WTC11 (cell line): ENCODE data around the gene SLC25A2. TPM values are rescaled to one million over a fixed set of nuclear protein-coding genes. Genes with fewer than 3 reads are reported as not detected.

Experiments
- ATAC-seq: fragments of 200-7000 bp; cut with Tn5 transposase; 2 replicates; pipeline ENCODE4 v1.10.0; 2021; ENCODE audit warnings: mild to moderate bottlenecking, moderate library complexity
- CTCF ChIA-PET: fragments of 300-600 bp; sonication (Branson Sonifier 250); formaldehyde crosslinking; loops from one replicate; lab custom pipeline; 2021; ENCODE audit warnings: antibody characterized with exemption; lab: Charles Lee
- POLR2A ChIA-PET: fragments of 350-600 bp; sonication (Branson Sonifier 250); formaldehyde crosslinking; loops from one replicate; lab custom pipeline; 2021; ENCODE audit warnings: antibody characterized with exemption; lab: Charles Lee
- DNase-seq: peaks from one replicate; pipeline ENCODE4 v3.0.0; 2021; ENCODE audit warnings: low spot score
- H3K27ac Mint-ChIP-seq: 2 replicates; pipeline ENCODE4 v1.8.0; 2021; ENCODE audit warnings: mixed read lengths
- H3K27me3 Mint-ChIP-seq: 2 replicates; pipeline ENCODE4 v1.8.0; 2021; ENCODE audit warnings: low read depth, mild to moderate bottlenecking, moderate library complexity, mixed read lengths
- H3K36me3 Mint-ChIP-seq: 2 replicates; pipeline ENCODE4 v1.8.0; 2021; ENCODE audit warnings: mixed read lengths
- H3K4me1 Mint-ChIP-seq: 2 replicates; pipeline ENCODE4 v1.8.0; 2022; ENCODE audit warnings: mixed read lengths
- H3K4me3 Mint-ChIP-seq: 2 replicates; pipeline ENCODE4 v1.8.0; 2021; ENCODE audit warnings: mild to moderate bottlenecking, moderate library complexity, mixed read lengths
- H3K9me3 Mint-ChIP-seq: 2 replicates; pipeline ENCODE4 v1.8.0; 2021; ENCODE audit warnings: mixed read lengths
- AR ChIP-seq: fragments of 250-450 bp; sonication (Bioruptor Pico); IDR thresholded peaks from 2 replicates; pipeline ENCODE4 v1.9.0; 2021; ENCODE audit warnings: mild to moderate bottlenecking
- ATF6 ChIP-seq: sonication (generic); formaldehyde crosslinking; IDR thresholded peaks from 2 replicates; pipeline ENCODE4 v1.8.1; 2023; ENCODE audit warnings: mild to moderate bottlenecking, missing genetic modification reagents
- CDX4 ChIP-seq: fragments of 250-450 bp; sonication (Bioruptor Pico); IDR thresholded peaks from 2 replicates; pipeline ENCODE4 v1.9.0; 2021; ENCODE audit warnings: moderate library complexity, mild to moderate bottlenecking, inconsistent platforms, borderline replicate concordance
- CTCF ChIP-seq: fragments of 200-600 bp; IDR thresholded peaks from 2 replicates; pipeline ENCODE4 v1.8.0; 2022; ENCODE audit warnings: antibody characterized with exemption
- E2F5 ChIP-seq: sonication (generic); formaldehyde crosslinking; IDR thresholded peaks from 2 replicates; pipeline ENCODE4 v1.8.1; 2022; ENCODE audit warnings: mild to moderate bottlenecking, moderate library complexity, missing genetic modification reagents
- FOXJ3 ChIP-seq: sonication (generic); formaldehyde crosslinking; IDR thresholded peaks from 2 replicates; pipeline ENCODE4 v1.9.0; 2021; ENCODE audit warnings: missing genetic modification reagents, mild to moderate bottlenecking, borderline replicate concordance
- GABPB1 ChIP-seq: sonication (generic); formaldehyde crosslinking; IDR thresholded peaks from 2 replicates; pipeline ENCODE4 v1.8.1; 2023; ENCODE audit warnings: mild to moderate bottlenecking, missing genetic modification reagents
- HMGA2 ChIP-seq: fragments of 250-450 bp; sonication (Bioruptor Pico); IDR thresholded peaks from 2 replicates; pipeline ENCODE4 v1.4.0; 2021; ENCODE audit warnings: mild to moderate bottlenecking, moderate library complexity
- IRF1 ChIP-seq: sonication (generic); formaldehyde crosslinking; IDR thresholded peaks from 2 replicates; pipeline ENCODE4 v1.8.0; 2023; ENCODE audit warnings: missing genetic modification reagents
- JAZF1 ChIP-seq: fragments of 250-450 bp; sonication (Bioruptor Pico); IDR thresholded peaks from 2 replicates; pipeline ENCODE4 v1.9.0; 2021; ENCODE audit warnings: moderate library complexity, mild to moderate bottlenecking, inconsistent platforms
- MAX ChIP-seq: sonication (generic); formaldehyde crosslinking; IDR thresholded peaks from 2 replicates; pipeline ENCODE4 v1.8.0; 2022; ENCODE audit warnings: mild to moderate bottlenecking, missing genetic modification reagents
- MLX ChIP-seq: sonication (generic); formaldehyde crosslinking; IDR thresholded peaks from 2 replicates; pipeline ENCODE4 v1.8.1; 2023; ENCODE audit warnings: mild to moderate bottlenecking, missing genetic modification reagents, moderate library complexity
- MXD4 ChIP-seq: fragments of 250-450 bp; sonication (Bioruptor Pico); IDR thresholded peaks from 2 replicates; pipeline ENCODE4 v1.8.0; 2021; ENCODE audit warnings: mild to moderate bottlenecking, moderate library complexity, borderline replicate concordance
- NR2C2 ChIP-seq: sonication (generic); formaldehyde crosslinking; IDR thresholded peaks from 2 replicates; pipeline ENCODE4 v1.8.0; 2022; ENCODE audit warnings: mild to moderate bottlenecking, missing genetic modification reagents
- USF2 ChIP-seq: sonication (generic); formaldehyde crosslinking; IDR thresholded peaks from 2 replicates; pipeline ENCODE4 v1.8.1; 2023; ENCODE audit warnings: mild to moderate bottlenecking, missing genetic modification reagents, moderate library complexity
- ZNF121 ChIP-seq: sonication (generic); formaldehyde crosslinking; IDR thresholded peaks from 2 replicates; pipeline ENCODE4 v1.8.0; 2023; ENCODE audit warnings: missing genetic modification reagents
- ZNF138 ChIP-seq: sonication (generic); formaldehyde crosslinking; conservative IDR thresholded peaks from 2 replicates; pipeline ENCODE4 v1.8.1; 2022; ENCODE audit warnings: mild to moderate bottlenecking, moderate library complexity, missing genetic modification reagents
- ZNF219 ChIP-seq: sonication (generic); formaldehyde crosslinking; IDR thresholded peaks from 2 replicates; pipeline ENCODE4 v1.8.0; 2023; ENCODE audit warnings: missing genetic modification reagents, mild to moderate bottlenecking, borderline replicate concordance
- ZNF263 ChIP-seq: sonication (generic); formaldehyde crosslinking; IDR thresholded peaks from 2 replicates; pipeline ENCODE4 v1.8.1; 2022; ENCODE audit warnings: low read depth, mild to moderate bottlenecking, moderate library complexity, missing genetic modification reagents
- ZSCAN18 ChIP-seq: fragments of 250-450 bp; sonication (Bioruptor Pico); IDR thresholded peaks from 2 replicates; pipeline ENCODE4 v2.1.2; 2022; ENCODE audit warnings: mild to moderate bottlenecking, moderate library complexity
- total RNA-seq: library from RNA; stranded (reverse); gene quantifications from 3 replicates; pipeline ENCODE4 v1.2.3, GENCODE V29; 2021

The SLC25A2 gene
- total RNA-seq, 1 experiment from 2014 or later: 0.24 TPM

- Mint-ChIP-seq H3K4me1 (peaks cover 2% of the 10 kb centered on the region; the same call in 1 of the 2 replicates), H3K27ac (no peak overlapping the region), H3K36me3 (peaks cover 51% of the 10 kb centered on the region), H3K4me3 (0 out of 2 replicates have a peak overlapping the region, but pooled peaks have one; percentile 22), H3K27me3 (no peaks in the 10 kb centered on the region), H3K9me3 (peaks cover 57% of the 10 kb centered on the region)
- ATAC-seq: no peak
- DNase-seq: no peak
- POLR2A ChIA-PET: interaction anchor here (0.6 kb wide), 1 partner anchor 1022 kb away, joined by 3 read pairs; no protein-coding TSS in a partner anchor
- no peak for TF ChIP-seq ZNF138 (CRISPR knock-in tag)
- TF ChIP-seq FOXJ3 (CRISPR knock-in tag): no peak
- TF ChIP-seq AR (CRISPR knock-in tag): no peak
- no peak for TF ChIP-seq MAX
- no peak for TF ChIP-seq ATF6 (CRISPR knock-in tag)
- no peak for TF ChIP-seq E2F5 (CRISPR knock-in tag)
- TF ChIP-seq GABPB1 (CRISPR knock-in tag): no peak
- TF ChIP-seq MLX (CRISPR knock-in tag): no peak
- no peak for TF ChIP-seq ZNF121
- no peak for TF ChIP-seq HMGA2
- TF ChIP-seq JAZF1: no peak
- no peak for TF ChIP-seq CDX4 (CRISPR knock-in tag)
- TF ChIP-seq NR2C2 (CRISPR knock-in tag): no peak
- CTCF ChIA-PET: interaction anchor here (0.6 to 4.0 kb wide), 32 partner anchors 10 to 223 kb away, joined by 3 to 22 read pairs (median 4); partner anchors contain the start of genes PCDHB10, PCDHB11, PCDHB14 and PCDHB15
Measured at GRCh38 chr5:141343953-141344463, 40.2 kb upstream of the SLC25A2 start.

GRCh38 chr5:141343242-141343952 is 39.5 kb upstream of the SLC25A2 start, which contains the start of gene PCDHGA3:
Gene PCDHGA3 (plus strand): TSS chr5:141343829. CDS start chr5:141344034, 205 bp downstream.
- H3K9me3 Mint-ChIP-seq: peaks cover 62% of the 10 kb centered on the region
- peak; percentile 61 for ATAC-seq
- ChIA-PET POLR2A (interaction anchor here (0.6 kb wide), 1 partner anchor 1023 kb away, joined by 3 read pairs; no protein-coding TSS in a partner anchor), CTCF (interaction anchor here (0.6 to 4.0 kb wide), 32 partner anchors 9 to 224 kb away, joined by 3 to 22 read pairs (median 4); partner anchors contain the start of genes PCDHB10, PCDHB11, PCDHB14 and PCDHB15)
- no peak within 1 kb of the TSS for H3K27ac Mint-ChIP-seq
- no peak for DNase-seq
- no peaks in the 10 kb centered on the region for H3K27me3 Mint-ChIP-seq
- 0 out of 2 replicates have a peak within 1 kb of the TSS, but pooled peaks have one; percentile 22 for H3K4me3 Mint-ChIP-seq
- peaks cover 54% of the 10 kb centered on the region for H3K36me3 Mint-ChIP-seq
- H3K4me1 Mint-ChIP-seq: peaks cover 2% of the 10 kb centered on the region; the same call in 1 of the 2 replicates
- TF ChIP-seq IRF1: no peak
- peak; percentile 45; the same call in 1 of the 2 replicates for TF ChIP-seq CTCF
- no peak for TF ChIP-seq ZNF263 (CRISPR knock-in tag)
- no peak for TF ChIP-seq ZSCAN18 (CRISPR knock-in tag)
- no peak for TF ChIP-seq ZNF219 (CRISPR knock-in tag)
- no peak for TF ChIP-seq MXD4
- TF ChIP-seq GABPB1 (CRISPR knock-in tag): no peak
- TF ChIP-seq USF2 (CRISPR knock-in tag): no peak
